GM18505 (cell line): ENCODE measurements around the gene SENP5.
A peak's percentile ranks its signal among the peaks of the same experiment; 100 is the strongest.
"Not testable (repeated sequence)": the region's sequence is repeated elsewhere in the genome, so short reads cannot be mapped to it uniquely, and the experiment has no call there.

Experiments
- ATAC-seq: cut with Tn5 transposase; IDR thresholded peaks from one replicate; pipeline ENCODE4 v1.9.1; 2021; ENCODE audit not compliant: unreplicated experiment
- POLR2A ChIP-seq: IDR thresholded peaks from 4 replicates; pipeline ENCODE4 v1.6.1; 2011; ENCODE audit warnings: borderline replicate concordance; ENCODE audit not compliant: insufficient read depth, insufficient read length; ENCODE audit errors: extremely low read depth

Gene SENP5

GRCh38 chr3:196867507-196868296, at the start of gene SENP5:
TSS of gene SENP5 (plus strand) at chr3:196867920. CDS start at chr3:196885182, 17,262 bp downstream.
- ATAC-seq: peak; percentile 89
- TF ChIP-seq POLR2A: peak; percentile 96

- no peak for ATAC-seq
- TF ChIP-seq POLR2A: no peak
Measured at GRCh38 chr3:196821806-196822355, 45.8 kb upstream of the SENP5 start.

- ATAC-seq: not testable (repeated sequence)
Measured at GRCh38 chr3:196829651-196830050, 38.1 kb upstream of the SENP5 start.

GRCh38 chr3:196835086-196835485, 32.6 kb upstream of the SENP5 start:
- no peak for ATAC-seq
- TF ChIP-seq POLR2A: no peak

GRCh38 chr3:196836626-196837025, 31.1 kb upstream of the SENP5 start:
- not testable (repeated sequence) for ATAC-seq

GRCh38 chr3:196837819-196838420, 29.8 kb upstream of the SENP5 start:
- ATAC-seq: no peak
- no peak for TF ChIP-seq POLR2A

GRCh38 chr3:196839351-196839750, 28.4 kb upstream of the SENP5 start:
- ATAC-seq: not testable (repeated sequence)

GRCh38 chr3:196842567-196843434, 24.9 kb upstream of the SENP5 start:
- TF ChIP-seq POLR2A: no peak

GRCh38 chr3:196843435-196844110, 24.1 kb upstream of the SENP5 start:
- no peak for TF ChIP-seq POLR2A
- no peak for ATAC-seq

More at GRCh38 chr3:196842567-196843434, 24.9 kb upstream of the SENP5 start:
- no peak for ATAC-seq

- ATAC-seq: not testable (repeated sequence)
Measured at GRCh38 chr3:196844235-196845219, 23.2 kb upstream of the SENP5 start.

- not testable (repeated sequence) for ATAC-seq
Measured at GRCh38 chr3:196848375-196848774, 19.3 kb upstream of the SENP5 start.

GRCh38 chr3:196849180-196849741, 18.5 kb upstream of the SENP5 start:
- ATAC-seq: no peak
- no peak for TF ChIP-seq POLR2A

- not testable (repeated sequence) for ATAC-seq
Measured at GRCh38 chr3:196863000-196863399, 4.7 kb upstream of the SENP5 start.
